HG03060 (cell line): ENCODE measurements around the gene MMGT1.
"Not testable (repeated sequence)": the region's sequence is repeated elsewhere in the genome, so short reads cannot be mapped to it uniquely, and the experiment has no call there.

Source experiments
- ATAC-seq: cut with Tn5 transposase; IDR thresholded peaks from one replicate; pipeline ENCODE4 v1.9.1; 2021; ENCODE audit warnings: low read depth, moderate number of reproducible peaks; ENCODE audit not compliant: unreplicated experiment

The MMGT1 gene

GRCh38 chrX:135927897-135928296 is 45.9 kb downstream of the MMGT1 start:
- ATAC-seq = no peak

DNA sequence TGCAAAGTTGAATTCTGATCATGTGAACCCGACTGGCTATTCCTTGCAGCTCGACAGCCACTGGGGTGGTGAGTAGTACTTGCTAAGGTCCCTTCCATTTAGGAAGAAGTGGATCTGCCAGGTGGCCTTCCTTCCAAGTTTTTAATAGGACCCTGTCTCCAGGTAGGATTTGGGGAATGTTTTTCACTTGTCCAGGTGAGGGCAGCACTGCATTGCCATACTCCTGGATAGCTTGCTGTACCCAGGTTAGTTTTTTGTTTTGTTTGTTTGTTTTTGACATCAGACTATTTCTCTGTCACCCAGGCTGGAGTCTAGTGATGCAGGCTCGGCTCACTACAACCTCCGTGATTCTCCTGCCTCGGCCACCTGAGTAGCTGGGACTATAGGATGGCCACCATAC is 50.4 kb downstream of the MMGT1 start:
- ATAC-seq = no peak

- not testable (repeated sequence) for ATAC-seq
Observed at GRCh38 chrX:135920516-135920915, 53.3 kb downstream of the MMGT1 start.

GRCh38 chrX:135914404-135914803 is 59.4 kb downstream of the MMGT1 start:
- no peak for ATAC-seq
